Transverse colon (tissue), 4 donors: ENCODE results near the gene EPHA2. TPM values are rescaled to one million over a fixed set of nuclear protein-coding genes. Genes with fewer than 3 reads are reported as not detected.

Source experiments
- DNase-seq: peaks from one replicate; pipeline ENCODE4 v3.0.0-alpha.2; 2019
- H3K27ac ChIP-seq, 4 donors: fragments of 200-600 bp; sonication (generic); 2 replicates each; pipeline ENCODE4 v1.5.1; 2016 to 2018; ENCODE audit warnings: inconsistent platforms in 4 of 4
- H3K27me3 ChIP-seq: fragments of 200-600 bp; sonication (generic); 2 replicates; pipeline ENCODE4 v1.5.1; 2017; ENCODE audit warnings: inconsistent platforms
- H3K36me3 ChIP-seq, 4 donors: fragments of 200-600 bp; sonication (generic); 2 replicates each; pipeline ENCODE4 v1.5.1; 2017 to 2019; ENCODE audit warnings: inconsistent platforms in 4 of 4
- H3K4me1 ChIP-seq, 4 donors: fragments of 200-600 bp; sonication (generic); 2 replicates each; pipeline ENCODE4 v1.5.1; 2017 to 2020; ENCODE audit warnings: inconsistent platforms in 4 of 4
- H3K4me3 ChIP-seq, 4 donors: fragments of 200-600 bp; sonication (generic); 1 replicate in 1 of 4; 2 replicates in 3 of 4; pipeline versions ENCODE4 v1.5.1 to v1.6.1; 2017 to 2019; ENCODE audit warnings: inconsistent platforms in 4 of 4
- H3K9me3 ChIP-seq, 2 donors: fragments of 200-600 bp; sonication (generic); 2 replicates each; pipeline ENCODE4 v1.5.1; 2017 to 2019; ENCODE audit warnings: inconsistent platforms in 2 of 2
- EP300 ChIP-seq: sonication (generic); formaldehyde crosslinking; IDR thresholded peaks from one replicate; pipeline ENCODE4 v1.6.1; 2017; ENCODE audit warnings: antibody characterized with exemption, low read depth
- POLR2A ChIP-seq: fragments of 450-650 bp; IDR thresholded peaks from one replicate; pipeline ENCODE4 v1.6.1; 2016; ENCODE audit warnings: antibody characterized with exemption, mild to moderate bottlenecking, moderate library complexity
- POLR2AphosphoS5 ChIP-seq, 3 donors: sonication (generic); formaldehyde crosslinking; IDR thresholded peaks; one replicate each; pipeline ENCODE4 v1.6.1; 2016; ENCODE audit warnings: antibody characterized with exemption in 3 of 3
- WGBS, 2 donors: methylation state at CpG; one replicate each; pipeline ENCODE4 v1.1.5; 2018; ENCODE audit warnings: low coverage in 1 of 2; 5-methylcytosine and 5-hydroxymethylcytosine counted together
- in situ Hi-C, 4 donors: fragments of 200-750 bp; cut with MboI; loops; one replicate each; pipeline versions ENCODE4 v1.15.0 to v1.15.1; 2017; ENCODE audit warnings: low sequenced_read_pairs in 3 of 4, low pct_ligation_motif_present in 1 of 4, low pct_unique_long_range_greater_than_20kb in 1 of 4
- intact Hi-C: fragments of 100-400 bp; cut with DNase I; formaldehyde crosslinking; loops from one replicate; pipeline ENCODE4 v1.15.1; 2023; ENCODE audit warnings: low total_unique reads
- total RNA-seq, 4 donors: library from RNA; depleted of rRNA; stranded (reverse); fragments of >200 nt; gene quantifications; one replicate each; pipeline ENCODE4 v1.1.0, GENCODE V29; 2016
- TF ChIP-seq, protein P1 (sequence below), 5 experiments: fragments of 200-600 bp in 3 of 5; fragments of 450-650 bp in 2 of 5; sonication (generic) in 3 of 5; IDR thresholded peaks; 1 replicate in 2 of 5; 2 replicates in 3 of 5; pipeline ENCODE4 v1.5.1; 2016 to 2017; ENCODE audit warnings: antibody characterized with exemption in 5 of 5, inconsistent platforms in 3 of 5, mild to moderate bottlenecking in 2 of 5, moderate library complexity in 1 of 5

EPHA2 gene
- total RNA-seq, 4 donors from 2014 or later, result 2.6 to 68.8 (median 30.5) TPM

DNA sequence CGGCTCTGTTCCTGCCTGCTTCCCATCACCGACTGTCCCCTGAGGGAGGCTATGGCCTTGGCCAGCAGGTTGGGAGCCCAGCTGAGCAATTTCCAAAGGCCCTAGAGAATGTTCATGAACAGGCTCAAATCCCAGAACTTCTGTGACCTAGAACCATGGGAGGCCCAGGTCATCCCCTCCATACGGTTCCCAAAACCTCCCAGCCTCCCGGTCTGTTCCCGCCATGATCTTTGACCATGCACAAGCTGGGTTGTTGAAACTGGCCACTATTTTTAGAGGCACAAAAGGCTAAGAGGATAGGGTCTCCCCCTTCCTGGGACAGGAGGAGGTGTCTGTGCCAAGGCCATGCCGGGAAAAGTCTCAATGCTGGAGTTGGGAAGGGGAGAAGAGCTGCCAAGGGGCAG is 27.5 kb downstream of the EPHA2 start:
- in situ Hi-C loops (no loop called here), intact Hi-C loops (no loop called here)
- Histone ChIP-seq H3K4me1 (no peaks in the 10 kb centered on the region), H3K27me3 (no peaks in the 10 kb centered on the region), H3K27ac (no peak overlapping the region), H3K9me3 (no peaks in the 10 kb centered on the region), H3K4me3 (no peak overlapping the region), H3K36me3 (peaks cover 0 to 18% (median 0%) of the 10 kb centered on the region in 4 donors)
- no peak for TF ChIP-seq POLR2AphosphoS5 (IDR thresholded peaks at IDR 0.05)
- TF ChIP-seq, protein P1, sequence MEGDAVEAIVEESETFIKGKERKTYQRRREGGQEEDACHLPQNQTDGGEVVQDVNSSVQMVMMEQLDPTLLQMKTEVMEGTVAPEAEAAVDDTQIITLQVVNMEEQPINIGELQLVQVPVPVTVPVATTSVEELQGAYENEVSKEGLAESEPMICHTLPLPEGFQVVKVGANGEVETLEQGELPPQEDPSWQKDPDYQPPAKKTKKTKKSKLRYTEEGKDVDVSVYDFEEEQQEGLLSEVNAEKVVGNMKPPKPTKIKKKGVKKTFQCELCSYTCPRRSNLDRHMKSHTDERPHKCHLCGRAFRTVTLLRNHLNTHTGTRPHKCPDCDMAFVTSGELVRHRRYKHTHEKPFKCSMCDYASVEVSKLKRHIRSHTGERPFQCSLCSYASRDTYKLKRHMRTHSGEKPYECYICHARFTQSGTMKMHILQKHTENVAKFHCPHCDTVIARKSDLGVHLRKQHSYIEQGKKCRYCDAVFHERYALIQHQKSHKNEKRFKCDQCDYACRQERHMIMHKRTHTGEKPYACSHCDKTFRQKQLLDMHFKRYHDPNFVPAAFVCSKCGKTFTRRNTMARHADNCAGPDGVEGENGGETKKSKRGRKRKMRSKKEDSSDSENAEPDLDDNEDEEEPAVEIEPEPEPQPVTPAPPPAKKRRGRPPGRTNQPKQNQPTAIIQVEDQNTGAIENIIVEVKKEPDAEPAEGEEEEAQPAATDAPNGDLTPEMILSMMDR (IDR thresholded peaks at IDR 0.05), result no peak
- TF ChIP-seq EP300, result no peak
- TF ChIP-seq POLR2A, result no peak
- no peak for DNase-seq
- WGBS, 2 donors, result 40 to 80% methylated on average over 1 to 6 of the region's 6 CpGs

DNA sequence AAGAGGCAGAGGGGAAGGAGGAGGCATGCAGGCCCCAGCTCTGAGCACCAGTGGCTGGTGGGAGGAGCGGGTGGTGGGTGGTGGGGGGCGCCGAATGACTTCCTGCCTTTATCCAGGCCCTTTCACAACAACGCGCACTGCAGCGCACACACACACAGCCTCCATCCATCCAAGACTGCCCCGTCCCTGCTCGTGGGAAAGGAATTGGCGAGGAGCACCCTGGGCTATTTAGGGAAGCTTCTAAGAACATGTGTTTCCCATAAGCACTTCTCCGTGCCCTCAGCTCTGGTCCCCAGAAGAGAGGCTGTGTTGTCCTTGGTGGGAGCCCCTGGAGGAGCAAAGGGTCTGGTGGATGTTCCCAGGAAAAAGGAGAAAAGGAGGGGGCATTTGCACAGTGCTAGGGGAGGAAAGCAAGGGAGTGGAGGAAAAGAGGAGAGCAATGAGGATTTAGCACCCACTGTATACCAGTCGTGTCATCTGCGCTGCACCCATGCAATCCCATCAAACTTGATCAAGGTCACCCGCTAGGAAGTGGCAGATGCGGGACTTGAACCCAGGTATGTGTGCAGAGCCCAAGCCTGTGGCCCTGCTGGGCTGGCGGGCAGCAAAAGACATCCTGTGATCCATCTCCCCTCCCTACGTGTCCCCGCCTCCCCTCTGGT is 28.1 kb downstream of the EPHA2 start:
- Histone ChIP-seq H3K4me3 (no peak overlapping the region), H3K27ac (no peak overlapping the region), H3K9me3 (no peaks in the 10 kb centered on the region), H3K36me3 (peaks cover 0 to 13% (median 0%) of the 10 kb centered on the region in 4 donors), H3K4me1 (no peaks in the 10 kb centered on the region), H3K27me3 (no peaks in the 10 kb centered on the region)
- TF ChIP-seq, protein P1 (IDR thresholded peaks at IDR 0.05), result no peak
- TF ChIP-seq POLR2A, result no peak
- TF ChIP-seq EP300, result no peak
- no peak for TF ChIP-seq POLR2AphosphoS5 (IDR thresholded peaks at IDR 0.05)
- no peak for DNase-seq
- in situ Hi-C loops (no loop called here), intact Hi-C loops (no loop called here)
- 79% methylated on average over 17 of the region's 17 CpGs; no CpG with 5 or more reads in 1 of the 2 donors for WGBS, 2 donors

DNA sequence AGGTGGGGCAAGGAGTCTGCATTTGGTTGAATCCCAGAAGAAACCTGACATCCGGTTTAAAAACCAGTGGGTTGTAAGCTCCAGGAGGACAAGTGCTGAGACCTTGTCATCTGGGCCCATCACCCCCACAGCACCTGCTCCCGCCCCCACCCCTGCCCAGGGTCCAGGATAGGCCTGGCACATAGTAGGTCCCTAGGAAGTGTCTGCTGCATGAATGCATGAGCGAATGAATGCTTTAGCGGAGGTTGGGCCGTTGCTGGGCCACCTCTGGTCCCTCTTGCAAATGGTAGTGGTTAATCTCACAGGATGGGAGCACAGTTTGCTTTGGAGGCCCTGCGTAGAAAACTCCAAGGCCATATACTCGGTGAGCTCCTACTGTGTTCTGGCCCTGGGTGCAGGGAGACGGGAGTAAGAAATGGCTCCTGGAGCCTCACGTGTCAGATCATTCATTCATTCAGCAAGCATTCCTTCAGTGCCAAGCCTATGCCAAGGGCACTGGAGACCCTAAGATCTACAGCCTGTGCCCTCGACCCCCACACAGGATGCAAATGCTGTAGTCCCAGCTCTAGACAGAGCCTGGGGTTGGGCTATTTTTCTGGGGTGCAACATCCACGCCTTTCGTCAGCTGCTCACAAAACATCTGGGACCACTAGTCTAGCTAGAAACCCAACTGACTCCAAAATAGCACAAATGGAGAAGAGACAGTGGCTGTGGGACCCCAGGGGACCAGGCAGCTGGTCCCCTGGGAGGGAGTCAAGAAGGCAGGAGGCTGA is 28.9 kb downstream of the EPHA2 start:
- intact Hi-C loops, result no loop called here
- peaks cover 0 to 13% (median 0%) of the 10 kb centered on the region in 4 donors for H3K36me3 ChIP-seq

DNA sequence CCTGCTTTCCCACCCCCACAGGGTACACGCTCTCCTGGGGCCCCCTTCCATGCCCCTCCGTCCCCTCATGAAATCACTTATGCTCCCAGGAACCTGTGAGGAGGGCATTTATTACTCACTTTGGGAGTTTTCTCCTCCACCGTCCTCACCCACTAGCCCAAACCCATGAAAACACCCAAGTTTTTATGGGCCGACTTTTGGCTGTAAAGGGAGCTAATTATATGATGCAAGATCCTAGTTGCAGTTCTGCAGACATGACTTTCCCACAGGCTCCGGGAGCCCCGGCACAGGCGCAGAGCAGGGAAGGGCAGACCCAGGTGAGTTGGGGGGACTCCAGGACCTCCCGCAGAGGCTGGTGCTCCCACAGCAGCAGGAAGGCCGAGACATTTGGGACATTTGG is 29.7 kb downstream of the EPHA2 start:
- Histone ChIP-seq H3K4me3 (no peak overlapping the region), H3K36me3 (peaks cover 0 to 13% (median 0%) of the 10 kb centered on the region in 4 donors), H3K4me1 (no peaks in the 10 kb centered on the region), H3K27me3 (no peaks in the 10 kb centered on the region), H3K27ac (no peak overlapping the region), H3K9me3 (no peaks in the 10 kb centered on the region)
- no peak for DNase-seq
- in situ Hi-C loops (no loop called here), intact Hi-C loops (no loop called here)
- TF ChIP-seq, protein P1 (IDR thresholded peaks at IDR 0.05), result no peak
- TF ChIP-seq POLR2A (no peak), POLR2AphosphoS5 (IDR thresholded peaks at IDR 0.05) (no peak), EP300 (no peak)
- 79 to 100% methylated on average over 1 to 9 of the region's 9 CpGs for WGBS, 2 donors

More for the DNA sequence above, 28.9 kb downstream of the EPHA2 start:
- in situ Hi-C loops, result no loop called here
- WGBS, 2 donors, result 90% methylated on average over 12 of the region's 12 CpGs; no CpG with 5 or more reads in 1 of the 2 donors
- Histone ChIP-seq H3K27me3 (no peaks in the 10 kb centered on the region), H3K4me3 (no peak overlapping the region), H3K27ac (no peak overlapping the region), H3K4me1 (no peaks in the 10 kb centered on the region), H3K9me3 (no peaks in the 10 kb centered on the region)
- no peak for TF ChIP-seq POLR2A
- TF ChIP-seq EP300, result no peak
- TF ChIP-seq, protein P1 (IDR thresholded peaks at IDR 0.05), result no peak
- TF ChIP-seq POLR2AphosphoS5 (IDR thresholded peaks at IDR 0.05), result no peak
- no peak for DNase-seq
